ENCODE data around the gene TTR.

The TTR gene

DNA sequence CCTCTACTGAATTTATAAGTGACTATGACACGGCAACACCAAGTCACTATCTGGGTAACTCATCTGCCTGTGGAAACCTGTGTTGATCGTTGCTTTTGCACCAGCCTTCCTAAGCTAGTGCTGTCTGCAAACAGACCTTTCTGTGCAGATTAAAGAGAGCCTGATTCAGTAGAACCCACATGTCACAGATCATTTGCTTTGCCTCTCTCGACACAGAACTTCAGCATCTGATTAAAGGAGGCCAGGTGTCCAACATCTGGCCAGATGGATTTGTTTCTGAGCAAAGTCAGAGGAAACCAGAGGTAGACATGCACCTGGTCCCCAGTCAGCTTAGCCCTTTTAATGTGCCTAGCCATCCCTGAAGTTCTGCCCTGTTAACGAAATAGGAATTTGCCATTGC, 15.0 kb upstream of the TTR start:
- no peak overlapping the region for H3K4me3 ChIP-seq (replicated peaks; ENCODE audit: insufficient read depth, low read length)
- H3K27me3 ChIP-seq (ENCODE audit: insufficient read depth, poor library complexity, severe bottlenecking): no peaks in the 10 kb centered on the region
- DNase-seq (ENCODE audit: low read depth in 1 of 2, low spot score in 1 of 2): no peak
- no peak for TF ChIP-seq SPI1 (IDR thresholded peaks at IDR 0.05; ENCODE audit: borderline replicate concordance, low read depth)
- TF ChIP-seq POLR2AphosphoS5 (IDR thresholded peaks at IDR 0.05; ENCODE audit: low read depth): no peak
- TF ChIP-seq, protein P1, sequence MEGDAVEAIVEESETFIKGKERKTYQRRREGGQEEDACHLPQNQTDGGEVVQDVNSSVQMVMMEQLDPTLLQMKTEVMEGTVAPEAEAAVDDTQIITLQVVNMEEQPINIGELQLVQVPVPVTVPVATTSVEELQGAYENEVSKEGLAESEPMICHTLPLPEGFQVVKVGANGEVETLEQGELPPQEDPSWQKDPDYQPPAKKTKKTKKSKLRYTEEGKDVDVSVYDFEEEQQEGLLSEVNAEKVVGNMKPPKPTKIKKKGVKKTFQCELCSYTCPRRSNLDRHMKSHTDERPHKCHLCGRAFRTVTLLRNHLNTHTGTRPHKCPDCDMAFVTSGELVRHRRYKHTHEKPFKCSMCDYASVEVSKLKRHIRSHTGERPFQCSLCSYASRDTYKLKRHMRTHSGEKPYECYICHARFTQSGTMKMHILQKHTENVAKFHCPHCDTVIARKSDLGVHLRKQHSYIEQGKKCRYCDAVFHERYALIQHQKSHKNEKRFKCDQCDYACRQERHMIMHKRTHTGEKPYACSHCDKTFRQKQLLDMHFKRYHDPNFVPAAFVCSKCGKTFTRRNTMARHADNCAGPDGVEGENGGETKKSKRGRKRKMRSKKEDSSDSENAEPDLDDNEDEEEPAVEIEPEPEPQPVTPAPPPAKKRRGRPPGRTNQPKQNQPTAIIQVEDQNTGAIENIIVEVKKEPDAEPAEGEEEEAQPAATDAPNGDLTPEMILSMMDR (IDR thresholded peaks at IDR 0.05; ENCODE audit: insufficient read depth, low read length): no peak
- TF ChIP-seq, protein P2, sequence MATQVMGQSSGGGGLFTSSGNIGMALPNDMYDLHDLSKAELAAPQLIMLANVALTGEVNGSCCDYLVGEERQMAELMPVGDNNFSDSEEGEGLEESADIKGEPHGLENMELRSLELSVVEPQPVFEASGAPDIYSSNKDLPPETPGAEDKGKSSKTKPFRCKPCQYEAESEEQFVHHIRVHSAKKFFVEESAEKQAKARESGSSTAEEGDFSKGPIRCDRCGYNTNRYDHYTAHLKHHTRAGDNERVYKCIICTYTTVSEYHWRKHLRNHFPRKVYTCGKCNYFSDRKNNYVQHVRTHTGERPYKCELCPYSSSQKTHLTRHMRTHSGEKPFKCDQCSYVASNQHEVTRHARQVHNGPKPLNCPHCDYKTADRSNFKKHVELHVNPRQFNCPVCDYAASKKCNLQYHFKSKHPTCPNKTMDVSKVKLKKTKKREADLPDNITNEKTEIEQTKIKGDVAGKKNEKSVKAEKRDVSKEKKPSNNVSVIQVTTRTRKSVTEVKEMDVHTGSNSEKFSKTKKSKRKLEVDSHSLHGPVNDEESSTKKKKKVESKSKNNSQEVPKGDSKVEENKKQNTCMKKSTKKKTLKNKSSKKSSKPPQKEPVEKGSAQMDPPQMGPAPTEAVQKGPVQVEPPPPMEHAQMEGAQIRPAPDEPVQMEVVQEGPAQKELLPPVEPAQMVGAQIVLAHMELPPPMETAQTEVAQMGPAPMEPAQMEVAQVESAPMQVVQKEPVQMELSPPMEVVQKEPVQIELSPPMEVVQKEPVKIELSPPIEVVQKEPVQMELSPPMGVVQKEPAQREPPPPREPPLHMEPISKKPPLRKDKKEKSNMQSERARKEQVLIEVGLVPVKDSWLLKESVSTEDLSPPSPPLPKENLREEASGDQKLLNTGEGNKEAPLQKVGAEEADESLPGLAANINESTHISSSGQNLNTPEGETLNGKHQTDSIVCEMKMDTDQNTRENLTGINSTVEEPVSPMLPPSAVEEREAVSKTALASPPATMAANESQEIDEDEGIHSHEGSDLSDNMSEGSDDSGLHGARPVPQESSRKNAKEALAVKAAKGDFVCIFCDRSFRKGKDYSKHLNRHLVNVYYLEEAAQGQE (IDR thresholded peaks at IDR 0.05; ENCODE audit: insufficient replicate concordance, low read depth): no peak
- no peak for TF ChIP-seq GABPA (IDR thresholded peaks at IDR 0.05; ENCODE audit: low read depth)
- H3K27ac ChIP-seq (replicated peaks): no peak overlapping the region

DNA sequence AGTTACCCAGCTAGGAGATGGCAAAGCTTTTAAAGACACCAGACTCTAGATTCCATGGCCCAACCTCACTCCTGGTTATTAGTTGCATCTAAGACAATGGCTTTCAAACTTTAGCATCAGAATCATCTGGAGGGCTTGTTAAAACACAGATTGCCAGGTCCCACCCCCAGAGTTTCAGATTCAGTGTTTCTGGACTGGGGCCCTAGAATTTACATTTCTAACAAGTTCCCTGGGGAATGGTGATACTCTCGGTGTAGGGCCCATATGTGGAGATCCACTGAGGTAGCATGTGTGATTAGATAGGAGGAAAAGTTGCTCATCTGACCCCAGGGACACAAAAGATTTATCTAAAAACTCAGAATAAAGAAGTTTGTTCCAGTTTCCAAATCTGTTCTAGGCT, 14.5 kb upstream of the TTR start:
- H3K27me3 ChIP-seq (ENCODE audit: insufficient read depth, poor library complexity, severe bottlenecking): no peaks in the 10 kb centered on the region
- TF ChIP-seq, protein P1 (IDR thresholded peaks at IDR 0.05; ENCODE audit: insufficient read depth, low read length): no peak
- TF ChIP-seq SPI1 (IDR thresholded peaks at IDR 0.05; ENCODE audit: borderline replicate concordance, low read depth) (no peak), POLR2AphosphoS5 (IDR thresholded peaks at IDR 0.05; ENCODE audit: low read depth) (no peak), GABPA (IDR thresholded peaks at IDR 0.05; ENCODE audit: low read depth) (no peak)
- TF ChIP-seq, protein P2 (IDR thresholded peaks at IDR 0.05; ENCODE audit: insufficient replicate concordance, low read depth): no peak
- H3K4me3 ChIP-seq (replicated peaks; ENCODE audit: insufficient read depth, low read length): no peak overlapping the region
- DNase-seq (ENCODE audit: low read depth in 1 of 2, low spot score in 1 of 2): no peak
- no peak overlapping the region for H3K27ac ChIP-seq (replicated peaks)

DNA sequence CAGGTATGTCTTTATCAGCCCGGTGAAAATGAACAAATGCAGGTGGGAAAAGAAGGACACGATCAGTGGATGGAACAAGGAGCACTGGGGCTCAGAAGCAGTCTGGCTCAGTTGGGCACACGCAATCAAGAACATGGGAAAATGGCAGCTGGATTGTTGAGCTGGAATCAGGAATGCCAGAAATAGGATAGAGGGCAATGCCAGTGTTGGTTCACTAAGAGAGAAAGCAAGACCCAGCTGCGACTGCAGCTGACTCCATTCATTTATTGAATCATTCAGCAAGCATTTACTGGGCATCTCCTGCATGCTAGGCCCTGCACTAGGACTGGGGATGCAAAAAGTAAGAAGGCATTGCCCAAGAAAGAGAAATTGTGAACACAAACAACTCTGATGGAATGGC, 13.6 kb upstream of the TTR start:
- DNase-seq (ENCODE audit: low read depth in 1 of 2, low spot score in 1 of 2): no peak
- TF ChIP-seq, protein P1 (IDR thresholded peaks at IDR 0.05; ENCODE audit: insufficient read depth, low read length): no peak
- TF ChIP-seq POLR2AphosphoS5 (IDR thresholded peaks at IDR 0.05; ENCODE audit: low read depth): no peak
- TF ChIP-seq SPI1 (IDR thresholded peaks at IDR 0.05; ENCODE audit: borderline replicate concordance, low read depth): no peak
- no peak for TF ChIP-seq GABPA (IDR thresholded peaks at IDR 0.05; ENCODE audit: low read depth)
- TF ChIP-seq, protein P2 (IDR thresholded peaks at IDR 0.05; ENCODE audit: insufficient replicate concordance, low read depth): no peak
- H3K4me3 ChIP-seq (replicated peaks; ENCODE audit: insufficient read depth, low read length): no peak overlapping the region

More for the DNA sequence above, 13.6 kb upstream of the TTR start:
- H3K27ac ChIP-seq (replicated peaks): no peak overlapping the region
- no peaks in the 10 kb centered on the region for H3K27me3 ChIP-seq (ENCODE audit: insufficient read depth, poor library complexity, severe bottlenecking)

All from HL-60 (cell line).